GM19025 (cell line): ENCODE results near the gene CELF2.
A peak's percentile ranks its signal among the peaks of the same experiment; 100 is the strongest.

Source experiments
- ATAC-seq: cut with Tn5 transposase; IDR thresholded peaks from one replicate; pipeline ENCODE4 v1.9.1; 2021; ENCODE audit warnings: mild to moderate bottlenecking, low read depth, moderate library complexity; ENCODE audit not compliant: unreplicated experiment

Gene CELF2

DNA sequence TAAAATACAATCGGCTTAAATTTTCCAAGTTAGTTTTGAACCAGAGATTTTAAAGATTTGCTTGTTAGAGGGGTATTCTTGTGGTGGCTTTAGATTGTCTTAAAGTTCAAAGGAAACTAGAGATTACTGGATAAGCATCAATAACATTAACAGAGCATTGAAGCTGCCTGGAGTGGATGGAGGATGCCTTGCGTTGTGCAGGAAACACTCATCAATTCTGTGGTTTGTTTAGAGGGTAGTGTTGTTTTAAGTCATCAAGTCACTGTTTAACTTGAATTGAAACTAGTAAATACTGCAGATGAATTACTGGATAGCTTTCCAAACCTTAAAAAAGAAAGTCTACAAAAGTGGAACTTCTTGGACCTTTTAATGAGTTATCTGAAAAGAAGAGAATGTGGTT, 218.6 kb downstream of the CELF2 start:
- ATAC-seq, result peak; percentile 72

DNA sequence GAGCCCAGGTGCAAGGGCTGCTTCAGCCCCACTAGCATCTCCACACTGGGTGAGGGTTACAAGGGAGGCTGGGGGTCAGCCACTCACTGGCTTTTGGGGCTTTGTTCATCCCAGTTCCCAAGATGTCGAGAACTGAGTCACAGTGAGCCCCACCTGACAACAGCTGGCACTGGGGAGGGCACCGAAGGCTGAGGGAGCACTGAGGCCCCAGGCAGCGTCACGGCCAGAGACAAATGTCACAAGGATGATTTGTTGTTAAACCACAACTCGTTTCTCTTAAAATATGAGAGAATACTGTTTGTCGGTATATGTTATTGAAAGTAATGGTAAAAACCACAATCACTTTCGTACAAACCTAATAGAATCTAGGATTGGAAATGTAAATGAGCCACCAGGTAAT, 219.9 kb downstream of the CELF2 start:
- ATAC-seq, result peak; percentile 28

GRCh38 chr10:11238893-11239292, 221.2 kb downstream of the CELF2 start:
- no peak for ATAC-seq

DNA sequence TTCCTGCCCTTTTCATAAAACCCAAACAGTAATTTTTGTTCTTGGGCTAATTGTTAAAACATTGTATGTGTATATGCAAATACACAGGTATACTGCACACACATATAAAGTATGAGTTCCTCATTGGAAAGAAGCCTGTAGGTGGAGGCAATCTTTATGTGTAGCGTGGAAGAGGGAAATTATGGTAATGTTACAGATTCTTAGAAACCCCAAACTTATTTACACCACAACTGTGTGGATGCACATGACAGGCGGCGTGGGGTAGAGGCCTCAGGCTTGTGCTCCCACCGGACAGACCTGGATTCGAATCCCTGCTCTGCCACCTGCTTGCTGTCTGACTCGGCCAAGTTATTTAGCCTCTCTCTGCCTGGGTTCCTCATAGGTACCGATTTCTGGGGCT, 223.0 kb downstream of the CELF2 start:
- ATAC-seq, result no peak

- peak; percentile 63 for ATAC-seq
These were observed 225.0 kb downstream of the CELF2 start for GRCh38 chr10:11242443-11243387.

- no peak for ATAC-seq
These were observed 226.0 kb downstream of the CELF2 start for GRCh38 chr10:11243425-11244222.

DNA sequence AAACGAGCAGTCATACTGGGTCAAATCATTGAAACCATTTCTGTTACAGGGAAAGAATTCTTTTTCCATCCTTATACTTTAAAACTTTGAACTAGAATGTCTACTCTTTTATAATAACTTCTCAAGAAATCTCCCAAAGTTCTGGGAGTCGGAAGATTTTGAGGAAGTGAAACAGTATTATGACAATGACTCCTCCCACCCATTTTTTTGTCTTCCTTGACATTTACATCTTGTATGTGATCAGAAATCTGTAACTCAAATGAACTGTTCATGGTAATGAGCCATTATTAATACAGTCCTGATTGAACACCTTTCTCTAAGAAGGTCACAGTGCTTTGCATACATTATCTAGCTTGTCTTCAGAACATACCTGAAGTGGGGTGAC, 227.4 kb downstream of the CELF2 start:
- ATAC-seq, result no peak

- ATAC-seq, result peak; percentile 35
These were observed 227.8 kb downstream of the CELF2 start for GRCh38 chr10:11245510-11245909.

GRCh38 chr10:11245981-11246590, 228.4 kb downstream of the CELF2 start:
- no peak for ATAC-seq

DNA sequence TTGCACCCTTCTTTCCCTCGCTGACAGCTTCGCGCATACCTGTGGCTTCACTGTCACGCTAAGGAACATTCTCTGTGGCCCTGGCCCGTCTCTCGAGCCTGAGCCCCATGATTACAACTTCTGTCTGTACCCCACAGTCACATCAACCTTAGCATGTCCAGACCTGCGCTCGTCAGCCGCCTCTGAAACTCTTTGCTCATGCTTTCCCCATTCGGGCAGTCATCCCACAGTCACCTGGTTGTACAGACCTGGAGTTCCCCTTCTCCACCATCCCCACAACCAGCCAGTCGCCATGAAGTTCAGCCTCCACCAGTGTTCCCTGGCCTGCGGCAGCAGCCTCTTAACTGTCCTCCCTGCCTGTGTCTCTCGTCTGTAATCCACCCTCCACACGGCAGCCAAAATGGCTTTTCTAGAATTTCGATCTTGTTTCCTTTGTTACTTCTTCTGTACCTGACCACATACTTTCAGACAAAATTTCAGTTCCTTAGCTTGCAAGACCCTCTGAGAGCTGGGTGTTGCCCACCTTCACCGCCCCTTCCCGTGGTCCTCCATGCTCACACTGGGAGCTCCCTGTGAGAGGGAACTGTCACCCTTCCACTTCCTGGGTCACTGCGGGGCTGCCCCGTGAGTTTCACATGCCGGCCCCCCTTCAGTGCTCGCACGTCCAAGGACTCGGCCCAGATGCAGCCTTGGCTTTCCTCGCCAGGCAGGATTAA, 229.2 kb downstream of the CELF2 start:
- no peak for ATAC-seq

DNA sequence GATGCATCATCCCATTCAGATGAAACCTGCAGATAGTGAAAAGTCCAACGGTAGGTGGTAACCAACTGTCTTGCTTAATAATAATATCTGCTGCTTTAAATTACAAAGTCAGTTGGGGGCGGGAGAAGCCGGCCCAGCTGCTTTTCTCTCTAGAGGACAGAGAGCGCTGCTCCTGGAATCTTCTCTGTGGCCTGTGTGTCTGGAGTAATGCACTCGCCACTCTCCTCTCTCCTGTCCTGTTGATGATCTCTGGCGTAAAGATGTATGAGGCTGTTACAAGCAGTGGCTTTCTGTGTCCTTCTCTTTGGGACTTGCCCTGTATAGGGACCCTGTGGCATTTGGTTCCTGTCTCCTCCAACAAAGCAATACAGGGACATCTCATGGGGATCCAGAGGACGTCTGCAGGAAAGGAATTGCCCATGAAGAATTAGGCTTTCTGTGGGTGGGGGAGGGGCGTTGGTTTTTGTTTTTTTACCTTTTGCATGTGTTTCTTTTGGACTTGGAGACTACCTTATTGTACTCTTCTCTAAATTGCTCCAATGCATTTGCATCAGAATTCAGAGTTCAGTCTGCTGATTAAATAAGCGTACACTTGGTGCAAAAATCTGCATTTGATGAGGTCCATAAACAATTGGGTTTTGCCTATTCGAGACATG, 231.6 kb downstream of the CELF2 start:
- no peak for ATAC-seq

DNA sequence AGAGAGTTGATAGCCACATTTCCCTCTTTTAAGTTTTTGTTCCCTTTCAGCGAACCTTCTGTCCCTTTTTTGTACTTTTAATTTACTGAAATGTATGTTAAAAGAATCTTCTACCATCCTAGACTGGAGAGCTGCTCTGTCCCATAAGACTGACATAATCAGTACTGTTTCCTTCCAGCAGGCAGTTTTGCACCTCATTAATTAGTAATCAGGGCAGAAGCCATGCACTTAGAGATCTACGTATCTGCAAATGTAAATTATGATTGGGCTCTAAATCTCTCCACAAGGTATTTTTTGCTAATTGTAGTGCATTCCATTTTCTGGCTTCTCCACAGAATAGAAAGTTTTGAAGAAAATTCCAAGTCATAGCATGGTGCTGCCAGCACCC, 232.1 kb downstream of the CELF2 start:
- ATAC-seq, result no peak

GRCh38 chr10:11250304-11250703, 232.6 kb downstream of the CELF2 start:
- no peak for ATAC-seq

DNA sequence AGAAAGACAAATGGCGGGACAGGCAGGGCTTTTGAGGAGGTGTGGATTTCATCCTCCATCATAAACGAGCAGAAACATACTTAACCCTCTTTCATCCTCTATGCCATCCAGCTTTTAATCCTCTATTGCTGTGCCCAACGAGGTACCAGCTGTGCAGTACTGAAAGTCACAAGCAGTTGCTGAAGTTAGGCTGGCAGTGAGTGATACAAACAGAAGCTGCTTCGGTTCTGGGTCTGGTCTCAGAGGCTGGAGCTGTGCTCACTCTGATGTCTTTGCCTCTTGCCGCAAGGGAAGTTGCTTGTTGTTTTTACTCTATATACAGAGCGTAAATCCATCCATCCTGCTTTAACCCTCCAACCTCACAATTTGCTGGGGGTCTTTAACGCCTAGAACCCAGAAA, 235.2 kb downstream of the CELF2 start:
- no peak for ATAC-seq

GRCh38 chr10:11253385-11254002, 235.8 kb downstream of the CELF2 start:
- no peak for ATAC-seq

GRCh38 chr10:11255156-11255555, 237.5 kb downstream of the CELF2 start:
- ATAC-seq, result no peak

- ATAC-seq, result no peak
These were observed 238.2 kb downstream of the CELF2 start for GRCh38 chr10:11255796-11256444.

GRCh38 chr10:11256896-11257295, 239.2 kb downstream of the CELF2 start:
- ATAC-seq, result no peak

DNA sequence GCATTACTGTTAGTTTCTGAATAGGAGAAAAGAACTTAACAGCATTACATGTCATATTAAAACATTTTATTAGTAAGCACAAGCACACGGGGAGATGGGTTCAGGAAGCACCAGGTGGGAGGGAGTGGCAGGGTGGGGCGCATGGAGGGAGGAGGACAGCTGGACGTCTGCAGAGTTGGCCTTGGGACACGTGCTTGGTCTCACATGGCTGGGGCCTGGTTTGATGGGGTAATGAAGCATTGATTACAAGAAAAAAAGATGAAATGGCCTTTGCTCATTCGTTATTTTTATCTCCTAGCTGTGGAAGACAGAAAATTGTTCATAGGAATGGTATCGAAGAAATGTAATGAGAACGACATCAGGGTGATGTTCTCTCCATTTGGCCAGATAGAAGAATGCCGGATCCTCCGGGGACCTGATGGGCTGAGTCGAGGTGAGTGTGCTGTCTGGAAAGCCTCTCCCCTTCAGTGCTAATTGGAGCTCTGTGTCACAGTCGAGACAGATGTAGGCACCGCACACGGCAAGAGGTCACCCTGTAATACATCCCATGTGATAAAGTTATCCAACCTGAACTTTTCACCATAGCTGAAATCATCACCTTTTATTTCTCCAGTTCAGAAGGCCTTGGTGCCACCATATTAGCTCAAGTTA, 239.9 kb downstream of the CELF2 start:
- ATAC-seq, result no peak
